HL-60 (cell line): ENCODE data around the gene BIVM.

Experiments used
- POLR2AphosphoS5 ChIP-seq: IDR thresholded peaks from 2 replicates; pipeline ENCODE4 v1.6.1; 2012; ENCODE audit warnings: low read depth
- TF ChIP-seq, protein P1 (sequence below): IDR thresholded peaks from one replicate; pipeline ENCODE4 v1.5.1; 2011; ENCODE audit warnings: low read length, control low read depth, inconsistent platforms; ENCODE audit not compliant: insufficient read depth
- TF ChIP-seq, protein P2 (sequence below): IDR thresholded peaks from 2 replicates; pipeline ENCODE4 v1.6.1; 2012; ENCODE audit warnings: low read depth; ENCODE audit not compliant: insufficient replicate concordance

DNA sequence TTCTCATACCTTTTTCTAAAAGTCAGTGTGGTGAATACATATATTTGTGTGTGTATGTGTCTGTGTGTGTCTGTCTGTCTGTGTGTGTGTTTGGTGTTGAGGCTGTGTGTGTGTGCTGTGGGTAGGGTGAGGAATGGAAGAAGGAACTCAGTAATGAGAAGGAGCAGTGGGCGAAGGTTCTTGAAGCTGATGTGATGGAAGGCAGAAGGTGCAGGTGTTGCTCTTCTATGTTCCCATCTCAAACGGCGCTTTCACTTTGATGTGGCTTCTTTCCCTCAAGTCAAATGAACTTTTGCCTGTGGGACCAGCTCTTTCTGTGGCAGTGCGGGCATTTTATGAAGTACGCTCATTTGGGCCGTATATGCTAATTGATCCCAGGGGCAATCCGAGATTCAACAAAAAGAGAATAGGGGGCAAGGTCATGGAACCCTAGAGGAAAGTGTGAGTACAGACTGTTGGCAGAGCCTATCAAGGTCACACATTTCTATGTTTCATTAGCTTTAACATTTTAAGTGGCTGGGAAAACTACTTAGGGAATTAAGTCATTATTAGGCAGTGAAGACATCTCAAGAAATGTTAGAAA, 15.2 kb downstream of the BIVM start:
- TF ChIP-seq, protein P1, sequence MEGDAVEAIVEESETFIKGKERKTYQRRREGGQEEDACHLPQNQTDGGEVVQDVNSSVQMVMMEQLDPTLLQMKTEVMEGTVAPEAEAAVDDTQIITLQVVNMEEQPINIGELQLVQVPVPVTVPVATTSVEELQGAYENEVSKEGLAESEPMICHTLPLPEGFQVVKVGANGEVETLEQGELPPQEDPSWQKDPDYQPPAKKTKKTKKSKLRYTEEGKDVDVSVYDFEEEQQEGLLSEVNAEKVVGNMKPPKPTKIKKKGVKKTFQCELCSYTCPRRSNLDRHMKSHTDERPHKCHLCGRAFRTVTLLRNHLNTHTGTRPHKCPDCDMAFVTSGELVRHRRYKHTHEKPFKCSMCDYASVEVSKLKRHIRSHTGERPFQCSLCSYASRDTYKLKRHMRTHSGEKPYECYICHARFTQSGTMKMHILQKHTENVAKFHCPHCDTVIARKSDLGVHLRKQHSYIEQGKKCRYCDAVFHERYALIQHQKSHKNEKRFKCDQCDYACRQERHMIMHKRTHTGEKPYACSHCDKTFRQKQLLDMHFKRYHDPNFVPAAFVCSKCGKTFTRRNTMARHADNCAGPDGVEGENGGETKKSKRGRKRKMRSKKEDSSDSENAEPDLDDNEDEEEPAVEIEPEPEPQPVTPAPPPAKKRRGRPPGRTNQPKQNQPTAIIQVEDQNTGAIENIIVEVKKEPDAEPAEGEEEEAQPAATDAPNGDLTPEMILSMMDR = no peak
- TF ChIP-seq, protein P2, sequence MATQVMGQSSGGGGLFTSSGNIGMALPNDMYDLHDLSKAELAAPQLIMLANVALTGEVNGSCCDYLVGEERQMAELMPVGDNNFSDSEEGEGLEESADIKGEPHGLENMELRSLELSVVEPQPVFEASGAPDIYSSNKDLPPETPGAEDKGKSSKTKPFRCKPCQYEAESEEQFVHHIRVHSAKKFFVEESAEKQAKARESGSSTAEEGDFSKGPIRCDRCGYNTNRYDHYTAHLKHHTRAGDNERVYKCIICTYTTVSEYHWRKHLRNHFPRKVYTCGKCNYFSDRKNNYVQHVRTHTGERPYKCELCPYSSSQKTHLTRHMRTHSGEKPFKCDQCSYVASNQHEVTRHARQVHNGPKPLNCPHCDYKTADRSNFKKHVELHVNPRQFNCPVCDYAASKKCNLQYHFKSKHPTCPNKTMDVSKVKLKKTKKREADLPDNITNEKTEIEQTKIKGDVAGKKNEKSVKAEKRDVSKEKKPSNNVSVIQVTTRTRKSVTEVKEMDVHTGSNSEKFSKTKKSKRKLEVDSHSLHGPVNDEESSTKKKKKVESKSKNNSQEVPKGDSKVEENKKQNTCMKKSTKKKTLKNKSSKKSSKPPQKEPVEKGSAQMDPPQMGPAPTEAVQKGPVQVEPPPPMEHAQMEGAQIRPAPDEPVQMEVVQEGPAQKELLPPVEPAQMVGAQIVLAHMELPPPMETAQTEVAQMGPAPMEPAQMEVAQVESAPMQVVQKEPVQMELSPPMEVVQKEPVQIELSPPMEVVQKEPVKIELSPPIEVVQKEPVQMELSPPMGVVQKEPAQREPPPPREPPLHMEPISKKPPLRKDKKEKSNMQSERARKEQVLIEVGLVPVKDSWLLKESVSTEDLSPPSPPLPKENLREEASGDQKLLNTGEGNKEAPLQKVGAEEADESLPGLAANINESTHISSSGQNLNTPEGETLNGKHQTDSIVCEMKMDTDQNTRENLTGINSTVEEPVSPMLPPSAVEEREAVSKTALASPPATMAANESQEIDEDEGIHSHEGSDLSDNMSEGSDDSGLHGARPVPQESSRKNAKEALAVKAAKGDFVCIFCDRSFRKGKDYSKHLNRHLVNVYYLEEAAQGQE = no peak
- no peak for TF ChIP-seq POLR2AphosphoS5
